ENCODE data around the gene CCDC38. TPM values are rescaled to one million over a fixed set of nuclear protein-coding genes. Genes with fewer than 3 reads are reported as not detected.

Gene CCDC38
- total and polyA plus RNA-seq, 9 of the 15 experiments (the other 6 are each of a cell fraction or from before 2014, with no cell fraction given): not detected

DNA sequence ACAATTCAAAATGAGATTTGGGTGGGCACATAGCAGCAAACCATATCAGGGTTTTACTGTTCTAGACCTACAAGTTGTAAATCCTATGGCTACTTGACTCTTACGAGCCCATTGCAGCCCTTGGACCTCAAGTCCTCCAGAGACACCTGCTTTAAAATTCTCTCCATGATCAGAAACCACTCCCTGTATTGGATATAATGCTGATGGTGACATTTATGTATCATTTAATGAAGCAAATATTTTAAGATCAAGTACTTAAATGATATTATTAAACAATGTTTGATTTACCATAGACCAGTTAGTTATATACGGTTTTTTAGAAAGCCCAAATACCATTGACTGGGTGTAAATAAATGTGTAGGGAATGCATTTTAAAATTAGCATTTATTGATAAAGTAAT is 24.9 kb upstream of the CCDC38 start (continued):
- no peak for TF ChIP-seq KDM1A (IDR thresholded peaks at IDR 0.05)
- no peak for TF ChIP-seq SRSF1 (IDR thresholded peaks at IDR 0.05; ENCODE audit: low read depth, low read length)

DNA sequence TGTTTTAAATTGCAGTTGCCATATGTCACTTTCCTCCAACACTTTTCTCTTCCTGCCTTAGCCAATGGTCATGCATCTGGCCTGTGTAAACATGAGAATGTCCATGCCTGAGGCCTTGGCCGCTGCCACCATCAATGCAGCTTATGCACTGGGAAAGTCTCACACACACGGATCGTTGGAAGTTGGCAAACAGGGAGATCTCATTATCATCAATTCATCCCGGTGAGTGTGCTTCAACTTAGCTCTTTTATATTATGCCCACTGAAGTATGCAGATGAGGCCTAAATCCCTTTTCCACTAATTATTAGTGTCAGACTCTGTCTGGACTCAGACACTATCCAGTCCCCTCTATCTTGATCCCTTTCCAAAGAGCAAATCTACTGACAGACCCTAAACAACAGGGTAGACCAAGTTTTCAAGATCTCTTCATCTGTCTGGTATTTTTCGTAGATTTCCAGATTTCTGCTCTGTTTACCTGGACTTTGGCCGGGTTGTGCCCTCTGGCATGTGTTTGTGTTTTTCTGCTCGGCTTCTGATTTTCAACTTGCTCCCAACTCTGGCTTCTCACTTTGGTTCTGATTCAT is 24.0 kb upstream of the CCDC38 start:
- WGBS (ENCODE audit: insufficient coverage, low coverage, missing lambda C conversion rate): 4% methylated on average over 7 of the region's 7 CpGs
- H3K4me1 ChIP-seq (replicated peaks in 1 of 2; ENCODE audit: control insufficient read depth in 2 of 2, insufficient read depth in 2 of 2, low read length in 2 of 2): no peaks in the 10 kb centered on the region; a peak in 1 of 5 replicates
- DNase-seq (ENCODE audit: extremely low read depth in 1 of 4, low spot score in 3 of 4) (no peak), ATAC-seq (no peak), FAIRE-seq (no peak)
- CTCF ChIA-PET (ENCODE audit: low intra/inter-chr PET ratio): no interaction called here
- no TSS peak for BruUV-seq (replicated peaks)
- no peak overlapping the region for H3K9ac ChIP-seq (ENCODE audit: insufficient read depth in 1 of 2, low read depth in 2 of 2, low read length in 2 of 2)
- H3K36me3 ChIP-seq (ENCODE audit: control insufficient read depth, insufficient read depth, low read length): no peaks in the 10 kb centered on the region
- H4K20me1 ChIP-seq (replicated peaks; ENCODE audit: control insufficient read depth, insufficient read depth, low read length): no peaks in the 10 kb centered on the region
- peaks cover 3 to 5% of the 10 kb centered on the region in 2 experiments; a peak in 1 of 5 replicates for H3K27me3 ChIP-seq (ENCODE audit: control insufficient read depth in 2 of 2, insufficient read depth in 2 of 2, low read length in 2 of 2)
- H3K4me3 ChIP-seq: no peak overlapping the region
- no peak overlapping the region for H3K4me2 ChIP-seq (ENCODE audit: insufficient read depth, low read length)
- no peak overlapping the region for H3K27ac ChIP-seq (ENCODE audit: extremely low read depth, low read depth, low read length)
- no peaks in the 10 kb centered on the region for H3K9me1 ChIP-seq (ENCODE audit: control insufficient read depth, insufficient read depth, low read length)
- in situ Hi-C loops (cut with MboI): no loop called here
- intact Hi-C loops (cut with micrococcal nuclease): no loop called here
- no peaks in the 10 kb centered on the region for H3K79me2 ChIP-seq (ENCODE audit: control insufficient read depth, insufficient read depth, low read length)
- POLR2A ChIA-PET: interaction anchor here (1.0 kb wide), 1 partner anchor 28 kb away, joined by 3 read pairs; no protein-coding TSS in a partner anchor
- no peak overlapping the region for H2AFZ ChIP-seq (ENCODE audit: low read depth, low read length)
- H3K9me3 ChIP-seq (replicated peaks; ENCODE audit: control insufficient read depth, insufficient read depth, low read depth, low read length): no peaks in the 10 kb centered on the region
- TF ChIP-seq ETS2 (tag; IDR thresholded peaks at IDR 0.05; ENCODE audit: borderline replicate concordance, poor library complexity, severe bottlenecking) (no peak), HNRNPLL (IDR thresholded peaks at IDR 0.05; ENCODE audit: low read depth, low read length, poor library complexity, severe bottlenecking) (no peak), ZNF561 (CRISPR knock-in tag; conservative IDR thresholded peaks at IDR 0.05) (no peak)
- TF ChIP-seq, protein P1, sequence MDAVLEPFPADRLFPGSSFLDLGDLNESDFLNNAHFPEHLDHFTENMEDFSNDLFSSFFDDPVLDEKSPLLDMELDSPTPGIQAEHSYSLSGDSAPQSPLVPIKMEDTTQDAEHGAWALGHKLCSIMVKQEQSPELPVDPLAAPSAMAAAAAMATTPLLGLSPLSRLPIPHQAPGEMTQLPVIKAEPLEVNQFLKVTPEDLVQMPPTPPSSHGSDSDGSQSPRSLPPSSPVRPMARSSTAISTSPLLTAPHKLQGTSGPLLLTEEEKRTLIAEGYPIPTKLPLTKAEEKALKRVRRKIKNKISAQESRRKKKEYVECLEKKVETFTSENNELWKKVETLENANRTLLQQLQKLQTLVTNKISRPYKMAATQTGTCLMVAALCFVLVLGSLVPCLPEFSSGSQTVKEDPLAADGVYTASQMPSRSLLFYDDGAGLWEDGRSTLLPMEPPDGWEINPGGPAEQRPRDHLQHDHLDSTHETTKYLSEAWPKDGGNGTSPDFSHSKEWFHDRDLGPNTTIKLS (IDR thresholded peaks at IDR 0.05; ENCODE audit: borderline replicate concordance, low read depth): no peak
